ENCODE measurements around the gene THG1L. TPM values are rescaled to one million over a fixed set of nuclear protein-coding genes. Genes with fewer than 3 reads are reported as not detected.
A peak's percentile ranks its signal among the peaks of the same experiment; 100 is the strongest.
"Not testable (repeated sequence)": the region's sequence is repeated elsewhere in the genome, so short reads cannot be mapped to it uniquely, and the experiment has no call there.

THG1L gene
- 10 to 100 TPM; 11.6 to 13.8 TPM for total RNA-seq
- 10.9 TPM for polyA plus RNA-seq (2013, experiment 1 of 2)
- 11.2 TPM for polyA plus RNA-seq (2013, experiment 2 of 2)
- long read RNA-seq, experiment 1, transcript THG1L-201 (6 exons, 3,107 nt) = major isoform, 7 of 8 reads
- long read RNA-seq, experiment 1, partial matches to known transcripts = 1 of 8 reads
- long read RNA-seq, experiment 1, other reads (novel, unspliced or antisense) = 0 of 8 reads
- long read RNA-seq, experiment 2, transcript THG1L-201 (6 exons, 3,107 nt) = major isoform, 17 of 19 reads
- long read RNA-seq, experiment 2, partial matches to known transcripts = 0 of 19 reads
- long read RNA-seq, experiment 2, other reads (novel, unspliced or antisense) = 0 of 19 reads
- long read RNA-seq, experiment 3, transcript THG1L-201 (6 exons, 3,107 nt) = major isoform, 30 of 34 reads
- long read RNA-seq, experiment 3, partial matches to known transcripts = 1 of 34 reads
- long read RNA-seq, experiment 3, other reads (novel, unspliced or antisense) = 2 of 34 reads
- long read RNA-seq, experiment 4, transcript THG1L-201 (6 exons, 3,107 nt) = major isoform, 11 of 15 reads
- long read RNA-seq, experiment 4, partial matches to known transcripts = 0 of 15 reads
- long read RNA-seq, experiment 4, other reads (novel, unspliced or antisense) = 4 of 15 reads

DNA sequence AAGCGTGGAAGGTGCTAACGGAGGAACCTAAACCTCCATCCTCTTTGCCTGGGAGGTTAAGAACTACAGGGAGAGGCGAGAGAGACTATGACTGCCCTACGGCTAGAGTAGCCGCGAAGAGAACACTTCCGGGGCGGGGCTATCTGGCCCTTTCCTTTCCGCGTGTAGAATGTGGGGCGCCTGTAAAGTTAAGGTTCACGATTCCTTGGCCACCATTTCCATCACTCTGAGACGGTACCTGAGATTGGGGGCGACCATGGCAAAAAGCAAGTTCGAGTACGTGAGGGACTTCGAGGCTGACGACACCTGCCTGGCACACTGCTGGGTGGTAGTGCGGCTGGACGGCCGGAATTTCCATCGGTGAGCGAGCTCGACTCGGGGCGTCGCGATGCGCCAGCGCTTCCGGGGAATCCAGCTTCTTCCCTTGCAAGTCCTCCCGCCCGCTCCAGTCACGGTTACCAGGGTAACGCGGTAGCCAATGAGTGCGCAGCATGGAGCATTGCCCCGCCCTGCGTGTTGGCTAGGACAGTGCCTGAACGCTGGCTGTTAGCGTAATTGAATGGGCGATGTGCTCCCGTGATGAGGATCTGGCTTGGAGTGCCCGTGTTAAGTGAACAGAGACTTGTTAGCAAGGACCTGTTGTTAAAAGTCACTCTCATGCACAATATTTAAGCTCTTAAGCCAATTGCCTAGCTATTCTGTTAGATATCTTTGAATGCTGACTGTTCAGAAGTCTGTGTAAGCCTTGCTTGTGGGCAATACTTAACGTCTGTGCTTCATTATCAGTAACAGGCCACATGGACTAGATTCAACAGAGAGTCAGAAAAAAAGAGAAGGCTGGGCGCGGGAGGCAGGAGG lies at the start of gene THG1L:
TSS of gene THG1L (plus strand) at position 149 of the 858 bp plus-strand sequence. CDS start at position 170, 21 bp downstream.
- TF ChIP-seq, protein P1, sequence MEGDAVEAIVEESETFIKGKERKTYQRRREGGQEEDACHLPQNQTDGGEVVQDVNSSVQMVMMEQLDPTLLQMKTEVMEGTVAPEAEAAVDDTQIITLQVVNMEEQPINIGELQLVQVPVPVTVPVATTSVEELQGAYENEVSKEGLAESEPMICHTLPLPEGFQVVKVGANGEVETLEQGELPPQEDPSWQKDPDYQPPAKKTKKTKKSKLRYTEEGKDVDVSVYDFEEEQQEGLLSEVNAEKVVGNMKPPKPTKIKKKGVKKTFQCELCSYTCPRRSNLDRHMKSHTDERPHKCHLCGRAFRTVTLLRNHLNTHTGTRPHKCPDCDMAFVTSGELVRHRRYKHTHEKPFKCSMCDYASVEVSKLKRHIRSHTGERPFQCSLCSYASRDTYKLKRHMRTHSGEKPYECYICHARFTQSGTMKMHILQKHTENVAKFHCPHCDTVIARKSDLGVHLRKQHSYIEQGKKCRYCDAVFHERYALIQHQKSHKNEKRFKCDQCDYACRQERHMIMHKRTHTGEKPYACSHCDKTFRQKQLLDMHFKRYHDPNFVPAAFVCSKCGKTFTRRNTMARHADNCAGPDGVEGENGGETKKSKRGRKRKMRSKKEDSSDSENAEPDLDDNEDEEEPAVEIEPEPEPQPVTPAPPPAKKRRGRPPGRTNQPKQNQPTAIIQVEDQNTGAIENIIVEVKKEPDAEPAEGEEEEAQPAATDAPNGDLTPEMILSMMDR (conservative IDR thresholded peaks at IDR 0.05) = no peak
- peak within 1 kb of the TSS; percentile 52 for H3K9ac ChIP-seq (ENCODE audit: extremely low read depth, low read length, poor library complexity, severe bottlenecking)
- Mint-ChIP-seq H3K27ac (peak within 1 kb of the TSS; percentile 99), H3K36me3 (ENCODE audit: low read depth) (peaks cover 24% of the 10 kb centered on the region), H3K4me1 (peaks cover 3% of the 10 kb centered on the region), H3K27me3 (ENCODE audit: insufficient read depth) (no peaks in the 10 kb centered on the region), H3K9me3 (no peaks in the 10 kb centered on the region), H3K4me3 (peak within 1 kb of the TSS; percentile 92)
- H3K4me1 ChIP-seq (ENCODE audit: control insufficient read depth, insufficient read depth, low read length) = no peaks in the 10 kb centered on the region
- 2 to 5% methylated on average over 38 to 47 of the region's 47 CpGs for WGBS, 2 experiments (ENCODE audit: insufficient coverage in 1 of 2, insufficient read length in 1 of 2)
- H3K4me3 ChIP-seq (ENCODE audit: low read length) = peak within 1 kb of the TSS; percentile 93
- peaks cover 16% of the 10 kb centered on the region for H3K36me3 ChIP-seq (ENCODE audit: control insufficient read depth, insufficient read depth, low read length)
- no peaks in the 10 kb centered on the region for H3K27me3 ChIP-seq (ENCODE audit: control insufficient read depth, insufficient read depth, low read length, poor library complexity, severe bottlenecking)
- peaks cover 5% of the 10 kb centered on the region for H3K9me3 ChIP-seq (ENCODE audit: control insufficient read depth, low read length)
- peak within 1 kb of the TSS; percentile 73 for H3K27ac ChIP-seq (ENCODE audit: low read depth, low read length)
- peak; percentile 100 for DNase-seq

DNA sequence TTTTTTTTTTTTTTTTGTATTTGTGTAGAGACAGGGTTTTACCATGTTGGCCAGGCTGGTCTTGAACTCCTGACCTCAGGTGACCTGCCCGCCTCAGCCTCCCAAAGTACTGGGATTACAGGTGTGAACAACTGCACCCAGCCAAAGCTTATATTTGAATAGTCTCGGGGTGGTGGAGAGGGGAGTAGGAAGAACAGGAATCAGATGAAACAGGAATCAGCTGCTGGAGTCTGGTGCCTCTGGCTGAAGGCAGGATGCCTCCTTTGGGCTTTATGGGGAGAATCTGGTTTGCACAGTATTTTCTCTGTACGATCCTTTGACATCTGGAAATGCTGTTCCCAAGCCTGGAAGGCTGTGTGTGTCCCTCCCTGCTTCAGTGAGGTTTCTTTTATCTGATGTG lies 49.0 kb upstream of the THG1L start:
- H3K36me3 Mint-ChIP-seq (ENCODE audit: low read depth) = no peaks in the 10 kb centered on the region
- no peak overlapping the region for H3K27ac Mint-ChIP-seq
- H3K4me3 Mint-ChIP-seq = no peak overlapping the region
- DNase-seq = no peak
- H3K9ac ChIP-seq (ENCODE audit: extremely low read depth, low read length, poor library complexity, severe bottlenecking) = no peak overlapping the region
- H3K36me3 ChIP-seq (ENCODE audit: control insufficient read depth, insufficient read depth, low read length) = no peaks in the 10 kb centered on the region
- H3K4me3 ChIP-seq (ENCODE audit: low read length) = no peak overlapping the region
- H3K9me3 ChIP-seq (ENCODE audit: control insufficient read depth, low read length) = no peaks in the 10 kb centered on the region
- H3K27me3 ChIP-seq (ENCODE audit: control insufficient read depth, insufficient read depth, low read length, poor library complexity, severe bottlenecking) = no peaks in the 10 kb centered on the region
- H3K4me1 Mint-ChIP-seq = peaks cover 23% of the 10 kb centered on the region
- peaks cover 5% of the 10 kb centered on the region for H3K4me1 ChIP-seq (ENCODE audit: control insufficient read depth, insufficient read depth, low read length)
- peaks cover 9% of the 10 kb centered on the region for H3K27me3 Mint-ChIP-seq (ENCODE audit: insufficient read depth)
- H3K27ac ChIP-seq (ENCODE audit: low read depth, low read length) = no peak overlapping the region
- H3K9me3 Mint-ChIP-seq = no peaks in the 10 kb centered on the region
- TF ChIP-seq, protein P1 (conservative IDR thresholded peaks at IDR 0.05) = no peak
- WGBS, 2 experiments (ENCODE audit: insufficient coverage in 1 of 2, insufficient read length in 1 of 2) = 60 to 82% methylated on average over 2 to 3 of the region's 3 CpGs

DNA sequence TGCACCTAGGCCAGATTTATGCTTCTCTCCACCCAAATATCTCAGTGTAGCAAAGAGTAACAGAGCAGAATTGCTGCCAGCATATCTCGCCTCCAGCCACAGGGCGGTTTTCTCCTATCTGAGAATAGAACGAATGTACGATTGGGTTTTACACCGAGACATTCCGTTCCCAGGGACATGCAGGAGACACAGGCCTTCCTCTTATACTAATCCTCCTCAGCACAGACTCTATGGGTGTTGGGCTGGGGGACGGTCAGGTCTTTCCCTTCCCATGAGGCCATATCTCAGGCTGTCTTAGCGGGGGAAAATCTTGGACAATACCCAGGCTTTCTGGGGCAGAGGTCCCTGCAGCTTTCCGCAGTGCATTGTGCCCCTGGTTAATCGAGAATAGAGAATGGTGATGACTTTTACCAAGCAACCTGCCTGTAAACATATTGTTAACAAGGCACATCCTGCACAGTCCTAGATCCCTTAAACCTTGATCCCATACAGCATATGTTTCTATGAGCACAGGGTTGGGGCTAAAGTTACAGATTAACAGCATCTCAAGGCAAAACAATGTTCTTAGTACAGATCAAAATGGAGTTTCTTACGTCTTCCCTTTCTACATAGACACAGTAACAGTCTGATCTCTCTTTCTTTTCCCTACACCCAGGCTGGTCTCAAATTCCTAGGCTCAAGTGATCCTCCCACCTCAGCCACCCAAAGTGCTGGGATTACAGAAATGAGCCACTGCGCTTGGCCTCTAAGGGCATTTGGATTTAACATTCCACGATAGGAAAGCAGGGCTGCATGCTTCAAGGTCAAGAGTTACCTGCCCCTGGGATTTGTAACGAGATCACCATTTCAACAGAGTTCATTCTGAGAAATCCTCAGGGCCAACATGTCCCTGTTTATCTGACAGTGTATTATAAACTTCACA lies 44.7 kb upstream of the THG1L start:
- not testable (repeated sequence) for H3K27me3 Mint-ChIP-seq (ENCODE audit: insufficient read depth); H3K36me3 ChIP-seq (ENCODE audit: control insufficient read depth, insufficient read depth, low read length); H3K9me3 ChIP-seq (ENCODE audit: control insufficient read depth, low read length); H3K36me3 Mint-ChIP-seq (ENCODE audit: low read depth); H3K9ac ChIP-seq (ENCODE audit: extremely low read depth, low read length, poor library complexity, severe bottlenecking); H3K27ac Mint-ChIP-seq; H3K4me3 ChIP-seq (ENCODE audit: low read length); H3K9me3 Mint-ChIP-seq; H3K4me1 ChIP-seq (ENCODE audit: control insufficient read depth, insufficient read depth, low read length); H3K27ac ChIP-seq (ENCODE audit: low read depth, low read length); H3K27me3 ChIP-seq (ENCODE audit: control insufficient read depth, insufficient read depth, low read length, poor library complexity, severe bottlenecking); H3K4me3 Mint-ChIP-seq
- 89 to 91% methylated on average over 11 to 14 of the region's 14 CpGs for WGBS, 2 experiments (ENCODE audit: insufficient coverage in 1 of 2, insufficient read length in 1 of 2)
- H3K4me1 Mint-ChIP-seq = peaks cover 11% of the 10 kb centered on the region
- peak; percentile 28 for DNase-seq

All from endodermal cell (in vitro differentiated cells).